OCI-LY3 (cell line): ENCODE data around the gene S100A10.

Source experiments
- CTCF ChIP-seq: fragments of 200-600, 300-600 bp; sonication (generic); IDR thresholded peaks from 2 replicates; pipeline ENCODE4 v1.5.1; 2014; ENCODE audit warnings: antibody characterized with exemption, low read length, low read depth
- EZH2phosphoT487 ChIP-seq: fragments of 200-600 bp; shearing (Covaris generic); IDR thresholded peaks from 2 replicates; pipeline ENCODE4 v1.6.1; 2018; ENCODE audit warnings: antibody characterized with exemption, mixed run types, low read depth

- TF ChIP-seq CTCF, result peak; percentile 96
- no peak for TF ChIP-seq EZH2phosphoT487
Observed at GRCh38 chr1:151968058-151968457, 25.6 kb downstream of the S100A10 start.
